Medulla oblongata (tissue), 1 donor: ENCODE data around the gene FUT3.
"Not testable (repeated sequence)": the region's sequence is repeated elsewhere in the genome, so short reads cannot be mapped to it uniquely, and the experiment has no call there.

ENCODE experiments used
- DNase-seq: peaks from one replicate; pipeline ENCODE4 v3.0.0-alpha.2; 2015; ENCODE audit errors: extremely low spot score

Gene FUT3

DNA sequence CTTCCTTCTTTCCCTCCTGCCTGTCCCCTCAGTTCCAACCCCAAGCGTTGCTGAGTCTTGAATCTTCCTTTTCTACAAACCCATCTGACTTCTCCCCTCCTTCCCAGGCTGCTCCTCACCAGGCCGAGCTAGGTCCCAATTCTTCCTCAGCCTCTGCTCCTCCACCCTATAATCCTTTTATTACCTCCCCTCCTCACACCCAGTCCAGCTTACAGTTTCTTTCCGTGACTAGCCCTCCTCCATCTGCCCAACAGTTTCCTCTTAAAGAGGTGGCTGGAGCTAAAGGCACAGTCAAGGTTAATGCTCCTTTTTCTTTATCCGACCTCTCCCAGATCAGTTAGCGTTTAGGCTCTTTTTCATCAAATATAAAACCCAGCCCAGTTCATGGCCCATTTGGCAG lies 2.6 kb downstream of the FUT3 start:
- DNase-seq = not testable (repeated sequence)

DNA sequence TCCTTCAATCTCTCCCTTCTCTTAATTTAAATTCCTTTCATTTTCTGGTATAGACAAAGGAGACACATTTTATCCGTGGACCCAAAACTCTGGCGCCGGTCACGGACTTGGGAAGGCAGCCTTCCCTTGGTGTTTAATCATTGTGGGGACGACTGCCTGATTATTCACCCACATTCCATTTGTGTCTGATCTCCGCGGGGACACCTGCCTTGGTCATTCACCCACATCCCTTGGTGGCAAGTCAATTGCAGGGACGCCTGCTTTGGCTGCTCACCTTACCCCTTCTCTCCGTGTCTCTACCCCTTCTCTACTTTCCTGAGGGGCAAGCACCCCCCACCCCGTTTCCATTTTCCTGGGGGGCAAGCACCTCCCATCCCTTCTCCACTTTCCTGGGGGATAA lies 3.4 kb downstream of the FUT3 start:
- not testable (repeated sequence) for DNase-seq

DNA sequence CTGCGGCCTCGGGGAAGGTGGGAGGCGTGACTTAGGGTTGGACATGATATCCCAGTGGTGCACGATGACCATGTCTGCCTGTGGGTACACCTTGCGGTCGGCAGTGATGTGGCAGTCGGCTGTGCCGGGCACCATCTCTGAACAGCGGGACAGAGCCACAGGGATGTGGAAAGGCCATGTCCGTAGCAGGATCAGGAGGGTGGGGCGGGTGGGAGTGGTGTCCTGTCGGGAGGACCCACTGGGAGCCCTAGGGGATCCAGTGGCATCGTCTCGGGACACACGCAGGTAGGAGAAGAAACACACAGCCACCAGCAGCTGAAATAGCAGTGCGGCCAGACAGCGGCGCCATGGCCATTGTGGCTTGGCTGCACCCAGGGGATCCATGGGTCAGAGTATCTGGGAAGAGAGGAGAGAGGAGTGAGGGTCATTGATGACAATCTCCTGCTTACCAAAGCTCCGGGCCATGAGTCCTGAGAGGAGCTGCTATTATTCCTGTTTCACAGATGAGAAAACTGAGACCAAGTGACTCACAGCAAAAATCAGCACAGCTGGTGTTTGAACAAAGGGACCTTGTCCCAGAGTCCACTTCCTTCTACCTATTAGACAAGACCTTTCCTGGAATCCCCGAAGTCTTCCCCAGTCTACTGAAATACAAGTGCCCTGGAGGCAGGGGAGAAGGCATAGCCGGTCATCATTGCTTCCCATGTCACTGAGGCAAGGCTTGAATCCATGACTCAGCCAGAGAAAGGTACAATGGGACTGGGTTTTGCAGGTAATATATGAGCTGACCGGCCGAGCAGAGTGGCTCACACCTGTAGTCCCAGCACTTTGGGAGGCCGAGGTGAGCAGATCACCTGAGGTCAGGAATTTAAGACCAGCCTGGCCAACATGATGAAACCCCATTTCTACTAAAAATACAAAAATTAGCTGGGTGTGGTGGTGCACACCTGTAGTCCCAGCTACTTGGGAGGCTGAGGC lies 6.5 kb downstream of the FUT3 start:
- no peak for DNase-seq

DNA sequence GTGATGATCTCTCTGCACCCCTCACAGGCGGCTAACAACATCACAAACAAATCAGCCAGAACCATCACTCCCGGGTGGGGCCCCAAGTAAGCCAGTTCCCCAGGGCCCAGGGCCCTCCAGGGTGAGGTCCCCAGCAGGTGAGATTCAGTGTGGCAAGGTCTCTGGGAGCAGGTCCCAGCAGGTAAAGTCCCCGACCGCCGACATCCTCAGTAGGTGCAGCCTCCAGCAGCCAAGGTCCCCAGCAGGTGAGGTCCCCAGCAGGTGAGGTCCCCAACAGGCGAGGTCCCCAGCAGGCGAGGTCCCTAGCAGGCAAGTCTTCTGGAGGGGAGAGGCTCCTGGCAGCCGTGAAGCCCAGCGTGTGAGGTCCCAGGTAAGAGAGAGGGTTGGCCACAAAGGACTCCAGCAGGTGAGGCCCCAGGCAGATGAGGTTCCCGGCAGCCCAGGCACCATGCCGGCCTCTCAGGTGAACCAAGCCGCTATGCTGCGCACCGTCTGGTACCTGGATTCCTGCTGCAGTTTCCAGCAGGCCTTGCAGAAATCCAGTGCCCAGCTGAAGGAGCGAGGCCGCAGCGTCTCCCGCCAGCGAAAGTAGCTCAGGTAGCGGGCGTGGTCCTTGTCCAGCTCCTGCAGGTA lies 7.8 kb downstream of the FUT3 start:
- no peak for DNase-seq

DNA sequence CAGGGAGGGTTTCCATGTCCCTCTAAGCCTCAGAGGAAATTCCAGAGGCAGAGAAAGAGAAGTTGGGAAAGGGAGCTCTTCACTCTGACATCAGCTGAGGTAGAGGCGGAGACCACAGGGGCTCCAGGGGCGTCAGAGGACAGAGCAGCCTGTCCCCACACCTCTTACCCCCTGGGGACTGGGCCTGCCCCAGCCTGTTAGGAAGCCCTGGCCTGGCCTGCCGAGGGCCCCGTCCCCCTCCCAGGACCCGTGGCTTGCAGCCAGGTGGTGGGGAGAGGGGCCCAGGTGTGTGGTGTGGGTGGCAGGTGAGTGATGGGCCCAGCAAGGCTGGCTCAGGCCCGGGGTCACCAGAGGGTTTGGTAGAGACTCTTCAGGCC lies 9.5 kb downstream of the FUT3 start:
- DNase-seq = not testable (repeated sequence)

DNA sequence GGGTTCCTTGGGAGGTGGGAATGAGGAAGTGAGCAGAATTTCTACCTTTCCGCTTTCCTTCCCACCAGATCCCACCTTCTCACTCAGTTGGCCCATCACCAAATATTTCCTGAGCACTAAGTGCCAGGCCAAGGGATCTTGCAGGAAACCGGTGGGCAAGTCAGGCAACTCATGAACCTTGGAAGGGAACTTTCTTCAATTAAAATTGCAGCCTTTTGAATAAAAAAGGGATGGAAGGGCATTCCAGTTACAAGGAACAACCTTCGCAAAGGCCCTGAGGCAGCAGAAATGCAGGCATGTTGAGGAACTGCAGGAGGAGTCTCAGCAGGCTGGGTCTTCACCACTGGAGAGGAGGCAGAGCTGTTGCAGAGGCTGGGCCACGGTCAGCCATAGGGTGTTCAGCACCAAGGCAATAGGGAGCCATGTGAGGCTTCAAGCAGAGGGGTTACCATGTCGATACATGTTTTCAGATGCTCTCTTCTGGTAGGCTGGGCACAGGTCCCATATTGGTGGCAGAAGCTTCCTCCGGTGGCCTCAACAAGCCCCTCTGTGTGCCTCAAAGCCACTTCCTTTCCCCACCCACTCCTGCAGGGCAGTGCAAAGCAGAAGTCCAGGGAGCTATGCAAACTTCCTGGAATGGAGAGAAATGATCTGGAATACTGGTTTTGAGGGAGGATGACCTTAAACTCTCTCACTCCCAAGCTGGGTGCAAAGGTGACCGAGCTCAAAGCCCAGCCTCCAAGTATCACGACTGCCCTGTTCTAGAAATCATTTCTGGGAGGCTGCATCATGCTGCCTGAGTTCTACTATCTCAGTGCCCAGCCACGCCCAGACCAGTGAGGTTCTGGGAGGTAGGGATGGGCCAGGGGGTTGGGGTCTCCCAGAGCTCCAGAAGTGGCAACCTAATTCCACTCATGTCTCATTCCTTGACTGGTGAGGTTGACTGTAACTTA lies 11.9 kb downstream of the FUT3 start, which contains the start of gene FUT6:
Gene FUT6 (minus strand): TSS at position 638 of the 953 bp plus-strand sequence. CDS start 7,135 bp downstream, outside the sequence.
- DNase-seq = no peak

DNA sequence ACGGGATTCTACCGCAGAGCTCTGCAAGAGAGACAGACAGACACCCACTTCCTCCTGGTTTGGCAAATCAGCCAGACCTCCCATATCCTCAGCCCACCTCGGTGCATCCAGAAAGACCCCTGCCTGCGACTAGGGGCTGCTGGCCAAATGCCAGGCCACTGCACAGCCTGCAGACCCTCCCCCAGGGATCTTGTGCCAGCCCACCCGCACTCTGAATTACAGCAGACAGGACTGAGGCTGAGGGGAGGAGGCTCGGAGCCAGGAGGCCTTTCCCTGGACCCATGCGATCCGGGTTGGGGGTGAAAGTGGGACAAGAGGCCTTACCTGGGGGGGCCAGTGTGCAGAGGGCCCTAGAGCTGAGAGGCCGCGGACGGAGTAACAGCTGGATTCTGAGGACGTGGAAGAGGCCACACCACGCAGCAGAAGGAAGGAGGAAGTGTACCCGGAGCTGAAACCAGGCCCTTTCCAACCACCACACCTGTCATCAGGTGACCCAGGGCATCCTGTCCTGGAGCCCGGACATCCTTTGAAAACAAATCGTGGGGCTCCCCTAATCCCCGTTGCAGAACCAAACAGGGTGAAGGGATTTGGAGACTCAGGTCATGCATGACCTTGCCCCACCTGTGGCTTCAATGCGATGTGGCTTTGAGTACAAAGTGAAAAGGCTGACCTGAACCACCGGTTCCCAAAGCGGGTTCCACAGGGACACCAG lies 12.7 kb downstream of the FUT3 start:
- DNase-seq = no peak

DNA sequence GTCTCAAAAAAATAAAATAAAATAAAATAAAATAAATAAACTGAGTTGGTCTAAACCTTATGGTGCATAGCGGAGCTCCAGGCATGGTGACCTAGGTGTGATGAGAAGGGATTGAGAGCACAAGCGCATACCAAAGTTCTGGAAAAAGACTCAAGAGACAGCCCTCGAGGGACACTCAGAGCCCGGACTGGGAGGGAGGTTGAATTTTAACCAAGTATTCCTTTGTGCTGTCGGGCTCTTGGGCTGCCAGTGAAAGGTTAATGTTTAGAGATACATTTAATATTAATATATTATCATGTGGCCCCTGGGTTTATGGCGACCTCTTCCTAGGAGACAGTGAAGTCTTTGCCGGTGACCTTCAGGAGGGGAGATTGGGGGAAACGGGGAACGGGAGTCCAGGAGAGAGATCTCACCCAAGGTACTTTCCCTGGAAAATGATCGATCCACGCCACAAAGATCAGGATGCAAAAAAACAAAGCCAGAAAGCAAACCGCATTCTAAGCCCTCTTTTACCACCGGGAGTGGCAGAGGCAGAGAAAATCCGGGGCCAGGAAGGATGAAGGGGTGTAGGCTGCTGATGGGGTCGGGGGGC lies 13.4 kb downstream of the FUT3 start:
- DNase-seq = no peak

DNA sequence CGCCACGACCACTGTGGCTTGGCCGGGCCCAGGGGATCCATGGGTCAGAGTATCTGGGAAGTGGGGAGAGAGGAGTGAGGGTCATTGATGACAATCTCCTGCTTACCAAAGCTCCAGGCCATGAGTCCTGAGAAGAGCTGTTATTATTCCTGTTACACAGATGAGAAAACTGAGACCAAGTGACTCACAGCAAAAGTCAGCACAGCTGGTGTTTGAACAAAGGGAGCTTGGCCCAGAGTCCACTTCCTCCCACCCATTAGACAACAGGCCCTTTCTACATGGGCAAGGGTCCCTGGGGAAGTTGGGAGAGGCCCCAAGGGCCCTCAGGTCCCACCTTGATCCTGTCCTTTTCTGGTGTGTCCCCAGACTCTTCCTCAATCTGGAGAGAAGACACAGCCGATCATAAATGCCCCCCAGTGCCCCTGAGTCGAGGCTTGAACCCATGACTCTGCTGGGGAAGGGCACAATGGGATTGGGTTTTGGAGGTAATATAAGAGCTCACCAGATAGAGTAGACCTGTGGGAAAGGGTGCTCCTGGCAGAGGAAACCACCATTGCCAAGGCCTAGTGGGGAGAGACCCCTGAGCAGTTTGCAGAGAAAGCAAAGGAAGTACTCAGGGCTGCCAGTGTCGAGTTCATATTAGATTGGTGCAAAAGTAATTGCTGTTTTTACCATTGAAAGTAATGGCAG lies 18.6 kb downstream of the FUT3 start:
- no peak for DNase-seq

DNA sequence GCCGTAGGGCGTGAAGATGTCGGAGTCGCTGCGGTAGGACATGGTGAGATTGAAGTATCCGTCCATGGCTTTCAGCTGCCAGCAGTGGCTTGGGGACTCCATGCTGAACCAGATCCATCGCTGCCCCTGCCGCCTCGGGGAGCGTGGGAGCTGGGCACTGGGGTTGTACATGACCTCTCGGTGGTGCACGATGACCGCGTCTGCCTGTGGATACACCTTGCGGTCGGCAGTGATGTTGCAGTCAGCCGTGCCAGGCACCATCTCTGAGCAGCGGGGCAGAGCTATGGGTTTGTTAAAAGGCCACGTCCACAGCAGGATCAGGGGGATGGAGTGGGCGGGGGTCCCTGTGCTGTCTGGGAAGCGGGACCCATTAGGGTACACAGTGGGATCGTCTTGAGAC lies 19.2 kb downstream of the FUT3 start:
- no peak for DNase-seq

DNA sequence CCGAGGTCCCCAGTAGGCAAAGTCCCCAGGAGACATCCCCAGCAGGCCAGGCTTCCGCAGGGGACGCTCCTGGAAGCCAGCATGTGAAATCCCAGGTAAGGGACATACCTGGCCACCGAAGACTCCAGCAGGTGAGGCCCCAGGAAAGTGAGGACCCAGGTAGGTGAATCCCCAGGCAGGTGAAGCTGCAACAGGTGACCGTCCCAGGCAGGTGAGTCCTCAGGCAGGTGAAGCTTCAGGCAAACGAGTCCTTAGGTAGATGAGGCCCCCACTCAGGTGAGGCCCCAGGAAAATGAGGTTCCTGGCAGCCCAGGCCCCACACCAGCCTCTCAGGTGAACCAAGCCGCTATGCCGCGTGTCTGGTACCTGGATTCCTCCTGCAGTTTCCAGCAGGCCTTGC lies 20.1 kb downstream of the FUT3 start:
- no peak for DNase-seq

DNA sequence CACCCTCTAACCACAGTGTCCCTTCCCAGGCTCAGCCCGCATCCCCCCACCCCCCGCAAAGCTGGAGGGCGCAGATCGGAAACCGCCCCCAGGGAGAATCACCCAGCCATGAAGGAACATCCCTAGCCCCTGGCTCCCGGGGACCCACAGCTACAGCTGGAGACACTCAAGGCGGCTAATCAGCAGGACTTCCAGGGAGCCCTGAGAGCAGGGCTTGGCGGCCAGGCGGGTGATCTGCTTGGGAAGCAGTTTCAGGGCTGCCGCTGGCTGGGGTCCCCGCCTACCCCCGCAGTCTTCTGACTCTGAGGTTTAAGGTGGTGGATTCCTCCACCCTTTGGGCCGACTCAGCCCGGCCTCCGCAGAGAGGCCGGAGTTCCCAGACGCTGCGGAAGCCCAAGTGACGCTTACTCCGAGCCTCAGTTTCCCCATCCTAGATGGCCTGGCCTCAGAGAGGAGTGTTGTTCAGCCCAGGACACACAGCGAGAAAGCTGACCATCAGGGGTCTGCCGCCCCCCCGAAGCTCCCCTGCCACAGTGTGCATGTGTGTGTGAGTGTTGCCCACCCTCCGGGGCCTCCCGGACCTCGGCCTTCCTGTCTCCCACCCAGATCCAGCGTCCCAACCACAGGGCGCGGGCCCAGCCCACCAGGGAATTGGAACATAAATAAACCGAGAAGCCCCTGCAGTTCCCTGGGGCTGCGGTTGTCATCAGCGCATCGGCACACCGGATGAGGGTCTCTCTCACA lies 21.5 kb downstream of the FUT3 start:
- no peak for DNase-seq

DNA sequence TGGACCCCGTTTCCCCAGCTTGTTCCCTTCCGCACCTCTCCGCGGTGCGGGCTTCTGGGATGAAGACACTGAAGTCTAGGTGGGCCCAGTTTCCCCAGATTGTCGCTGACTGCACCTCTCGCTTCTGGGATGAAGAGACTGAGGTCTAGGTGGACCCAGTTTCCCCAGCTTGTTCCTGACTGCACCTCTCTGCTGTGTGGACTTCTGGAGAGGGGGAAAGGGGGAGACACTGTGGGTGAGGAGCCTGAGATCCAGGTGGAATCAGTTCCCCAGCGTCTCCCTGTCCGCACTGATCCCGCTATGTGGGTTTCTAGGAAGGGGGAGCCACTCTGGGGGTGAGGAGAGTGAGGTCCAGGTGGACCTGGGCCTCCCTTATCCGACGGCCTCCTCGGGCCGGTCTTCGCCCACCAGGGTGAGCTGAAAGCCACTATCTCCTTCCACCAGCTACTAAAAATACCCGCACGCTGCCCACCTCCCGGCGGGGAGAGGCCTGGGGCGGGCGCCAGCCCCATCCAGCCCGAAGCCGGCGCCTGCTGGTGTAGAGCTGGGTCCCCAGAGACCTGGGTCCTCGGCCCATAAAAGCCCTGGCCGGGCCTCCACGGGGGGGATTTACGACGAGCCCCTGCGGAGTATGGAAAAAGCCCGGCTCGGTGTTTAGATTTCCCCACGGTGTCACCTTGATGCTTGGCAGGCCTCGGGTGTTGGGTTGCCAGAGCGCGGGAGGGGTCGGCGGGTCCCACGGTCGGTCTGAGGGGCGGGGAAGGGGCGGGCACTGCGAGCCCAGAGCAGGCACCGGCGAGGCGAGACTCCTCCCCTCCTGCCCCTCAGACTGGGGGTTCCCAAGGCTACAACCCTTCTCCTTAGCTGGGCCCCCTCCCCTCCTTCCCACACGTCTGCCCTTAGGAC lies 22.3 kb downstream of the FUT3 start:
- no peak for DNase-seq

DNA sequence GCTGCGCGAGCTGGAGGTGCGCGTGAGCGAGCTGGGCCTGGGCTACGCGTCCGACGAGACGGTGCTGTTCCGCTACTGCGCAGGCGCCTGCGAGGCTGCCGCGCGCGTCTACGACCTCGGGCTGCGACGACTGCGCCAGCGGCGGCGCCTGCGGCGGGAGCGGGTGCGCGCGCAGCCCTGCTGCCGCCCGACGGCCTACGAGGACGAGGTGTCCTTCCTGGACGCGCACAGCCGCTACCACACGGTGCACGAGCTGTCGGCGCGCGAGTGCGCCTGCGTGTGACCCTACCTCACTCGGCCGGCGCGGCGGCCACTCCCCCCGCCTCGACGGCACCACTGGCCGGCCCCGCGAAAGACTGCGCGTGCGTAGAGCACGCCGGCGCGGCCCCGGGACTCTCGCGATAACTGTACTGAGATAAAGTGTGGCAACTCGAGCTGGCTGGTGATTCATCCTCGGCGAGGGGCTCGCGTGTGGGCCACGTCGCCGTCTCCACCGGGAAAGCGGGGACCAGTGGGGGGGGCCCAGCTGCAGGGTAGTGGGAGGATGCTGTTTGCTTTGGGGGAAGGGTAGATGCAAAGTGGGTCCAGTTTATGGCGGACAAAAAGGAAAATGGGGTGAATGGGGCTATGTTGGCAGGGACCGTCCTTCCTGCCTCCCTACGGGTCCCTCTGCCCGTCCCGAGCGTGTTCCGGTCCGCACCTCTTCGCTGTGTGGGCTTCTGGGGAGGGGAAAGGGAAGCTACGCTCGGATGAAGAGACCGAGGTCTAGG lies 23.2 kb downstream of the FUT3 start:
- DNase-seq = peak; percentile 76

DNA sequence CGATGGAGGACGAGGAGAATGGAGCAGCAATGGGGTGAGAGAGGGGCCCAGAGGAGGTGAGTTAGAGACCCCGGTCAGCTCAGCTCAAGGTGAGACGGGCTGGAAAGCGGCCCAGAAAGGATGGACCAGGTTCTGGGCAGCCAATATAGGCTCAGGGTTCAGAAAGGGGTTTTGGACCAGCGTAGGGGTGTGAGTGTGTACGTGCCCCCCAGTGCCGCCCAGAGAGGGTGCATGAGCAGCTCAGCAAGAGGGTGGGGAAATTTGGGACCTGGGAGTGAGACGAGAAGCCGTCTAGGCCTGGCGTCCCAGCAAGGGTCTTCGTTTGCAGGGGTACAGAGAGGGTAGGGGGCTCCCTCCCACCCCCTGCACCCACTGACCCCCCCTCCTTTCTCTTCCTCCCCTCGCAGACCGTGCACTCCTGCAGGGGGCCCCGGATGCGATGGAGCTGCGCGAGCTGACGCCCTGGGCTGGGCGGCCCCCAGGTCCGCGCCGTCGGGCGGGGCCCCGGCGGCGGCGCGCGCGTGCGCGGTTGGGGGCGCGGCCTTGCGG lies 23.8 kb downstream of the FUT3 start:
- no peak for DNase-seq

DNA sequence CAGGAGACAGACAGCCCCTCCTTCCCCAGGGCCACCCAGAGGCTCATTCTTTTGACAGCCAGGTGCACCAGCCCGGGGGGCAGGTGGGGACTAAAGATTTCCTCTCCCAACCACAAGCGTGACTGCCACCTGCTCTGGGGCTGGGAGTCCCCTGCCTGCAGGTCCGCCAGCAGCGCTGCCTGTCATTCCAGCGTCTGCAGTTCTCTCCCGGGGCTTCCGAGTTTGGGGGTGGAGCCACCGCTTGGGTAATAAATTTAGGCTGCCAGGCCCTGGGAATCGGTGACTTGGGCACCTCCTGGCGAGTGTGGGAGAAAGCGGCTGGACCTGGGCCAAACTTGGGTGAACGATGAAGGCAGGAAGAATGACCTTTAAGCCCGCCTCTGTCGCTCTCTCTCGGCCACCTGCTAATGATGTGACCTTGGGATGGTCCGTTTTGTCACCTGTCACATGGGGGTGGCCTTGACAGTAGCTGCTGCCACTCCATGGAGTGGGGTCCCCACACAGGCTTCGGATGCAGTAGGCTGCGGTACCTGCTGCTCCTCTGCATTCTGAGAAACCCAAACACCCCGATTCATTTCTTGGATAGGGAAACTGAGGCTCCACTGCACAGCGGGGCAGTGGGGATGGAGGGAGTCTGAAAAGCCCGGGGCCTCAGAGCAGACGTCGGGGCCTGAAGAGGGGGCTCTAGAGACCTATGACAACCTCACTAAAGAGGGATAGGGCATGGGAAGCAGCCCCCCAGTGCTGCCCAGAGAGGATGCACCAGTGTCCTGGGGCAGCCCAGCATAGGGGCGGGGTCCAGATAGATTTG lies 24.5 kb downstream of the FUT3 start:
- no peak for DNase-seq

DNA sequence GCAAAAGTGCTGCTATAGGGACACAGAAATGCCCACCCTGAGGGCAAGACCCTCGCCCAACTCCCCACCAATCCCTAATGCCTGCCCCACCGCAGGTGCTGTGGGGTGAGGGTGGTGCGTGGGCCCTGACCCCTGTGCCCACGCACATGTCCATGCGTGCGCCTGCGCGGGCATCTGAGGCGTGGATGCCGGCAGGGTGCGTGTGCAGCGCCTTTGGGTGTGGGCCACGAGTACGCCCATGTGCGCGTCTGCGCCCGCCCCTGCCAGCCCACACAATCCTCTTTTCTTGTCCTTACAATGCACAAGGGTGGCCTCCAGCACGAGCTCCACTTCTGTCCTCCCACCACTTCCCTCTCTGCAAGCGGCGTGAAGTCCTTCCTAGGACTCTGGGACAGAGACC lies 26.1 kb downstream of the FUT3 start:
- DNase-seq = peak; percentile 5
